Activated CD8-positive, alpha-beta T cell treated with anti-CD3 and anti-CD28 coated beads for 36 hours (primary cell): ENCODE results near the gene ACER3. TPM values are rescaled to one million over a fixed set of nuclear protein-coding genes. Genes with fewer than 3 reads are reported as not detected.

ENCODE experiments used
- ATAC-seq: fragments of 200-7000 bp; cut with Tn5 transposase; one replicate; pipeline ENCODE4 v1.10.0; 2021; ENCODE audit warnings: mild to moderate bottlenecking, moderate library complexity
- CTCF ChIA-PET: fragments of 350-600 bp; sonication (Branson Sonifier 250); formaldehyde crosslinking; loops from one replicate; lab custom pipeline; 2021; ENCODE audit warnings: antibody characterized with exemption; lab: Charles Lee
- POLR2A ChIA-PET: fragments of 350-600 bp; sonication (Branson Sonifier 250); formaldehyde crosslinking; loops from one replicate; lab custom pipeline; 2021; ENCODE audit warnings: antibody characterized with exemption; lab: Charles Lee
- DNase-seq: peaks from one replicate; pipeline ENCODE4 v3.0.0-alpha.2; 2020
- H3K27ac Mint-ChIP-seq: one replicate; pipeline ENCODE4 v1.8.0; 2021; ENCODE audit warnings: mild to moderate bottlenecking, mixed read lengths
- H3K27me3 Mint-ChIP-seq: one replicate; pipeline ENCODE4 v1.8.0; 2021; ENCODE audit warnings: mixed read lengths
- H3K36me3 Mint-ChIP-seq: one replicate; pipeline ENCODE4 v1.8.0; 2021; ENCODE audit warnings: low read depth, mixed read lengths
- H3K4me1 Mint-ChIP-seq: one replicate; pipeline ENCODE4 v1.8.0; 2021; ENCODE audit warnings: low read depth, mixed read lengths
- H3K4me3 Mint-ChIP-seq: one replicate; pipeline ENCODE4 v1.8.0; 2021; ENCODE audit warnings: mild to moderate bottlenecking, moderate library complexity, mixed read lengths
- H3K9me3 Mint-ChIP-seq: one replicate; pipeline ENCODE4 v1.8.0; 2021; ENCODE audit warnings: mixed read lengths
- intact Hi-C: fragments of 100-400 bp; cut with micrococcal nuclease; formaldehyde crosslinking; loops from one replicate; pipeline ENCODE4 v1.10.0; 2022
- total RNA-seq, 2 experiments: library from RNA; stranded (reverse); gene quantifications; one replicate each; pipeline ENCODE4 v1.2.3, GENCODE V29; 2021
- TF ChIP-seq, protein P1 (sequence below): fragments of 200-600 bp; IDR thresholded peaks from one replicate; pipeline ENCODE4 v1.8.0; 2022; ENCODE audit warnings: antibody characterized with exemption, mild to moderate bottlenecking

ACER3 gene
- total RNA-seq, 2 experiments from 2014 or later = 10.0 to 10.2 TPM

DNA sequence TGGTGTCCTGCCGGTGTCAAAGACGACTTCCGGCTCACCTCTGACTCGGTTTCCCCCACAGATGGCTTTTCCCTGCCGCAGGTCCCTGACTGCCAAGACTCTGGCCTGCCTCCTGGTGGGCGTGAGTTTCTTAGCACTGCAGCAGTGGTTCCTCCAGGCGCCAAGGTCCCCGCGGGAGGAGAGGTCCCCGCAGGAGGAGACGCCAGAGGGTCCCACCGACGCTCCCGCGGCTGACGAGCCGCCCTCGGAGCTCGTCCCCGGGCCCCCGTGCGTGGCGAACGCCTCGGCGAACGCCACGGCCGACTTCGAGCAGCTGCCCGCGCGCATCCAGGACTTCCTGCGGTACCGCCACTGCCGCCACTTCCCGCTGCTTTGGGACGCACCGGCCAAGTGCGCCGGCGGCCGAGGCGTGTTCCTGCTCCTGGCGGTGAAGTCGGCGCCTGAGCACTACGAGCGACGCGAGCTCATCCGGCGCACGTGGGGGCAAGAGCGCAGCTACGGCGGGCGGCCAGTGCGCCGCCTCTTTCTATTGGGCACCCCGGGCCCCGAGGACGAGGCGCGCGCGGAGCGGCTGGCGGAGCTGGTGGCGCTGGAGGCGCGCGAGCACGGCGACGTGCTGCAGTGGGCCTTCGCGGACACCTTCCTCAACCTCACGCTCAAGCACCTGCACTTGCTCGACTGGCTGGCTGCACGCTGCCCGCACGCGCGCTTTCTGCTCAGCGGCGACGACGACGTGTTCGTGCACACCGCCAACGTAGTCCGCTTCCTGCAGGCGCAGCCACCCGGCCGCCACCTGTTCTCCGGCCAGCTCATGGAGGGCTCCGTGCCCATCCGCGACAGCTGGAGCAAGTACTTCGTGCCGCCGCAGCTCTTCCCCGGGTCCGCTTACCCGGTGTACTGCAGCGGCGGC, 179.0 kb downstream of the ACER3 start:
- intact Hi-C loops = no loop called here
- POLR2A ChIA-PET = interaction anchor here (0.5 to 1.3 kb wide), 3 partner anchors 14 to 277 kb away, joined by 3 to 5 read pairs (median 4); no protein-coding TSS in a partner anchor
- CTCF ChIA-PET = interaction anchor here (0.8 to 2.1 kb wide), 15 partner anchors 9 to 318 kb away, joined by 3 to 16 read pairs (median 3); no protein-coding TSS in a partner anchor
- no peaks in the 10 kb centered on the region for H3K36me3 Mint-ChIP-seq
- peaks cover 46% of the 10 kb centered on the region for H3K27me3 Mint-ChIP-seq
- DNase-seq (peak; percentile 46), ATAC-seq (peak; percentile 80)
- H3K4me3 Mint-ChIP-seq = no peak overlapping the region
- H3K27ac Mint-ChIP-seq = no peak overlapping the region
- no peaks in the 10 kb centered on the region for H3K9me3 Mint-ChIP-seq
- H3K4me1 Mint-ChIP-seq = peaks cover 8% of the 10 kb centered on the region
- TF ChIP-seq, protein P1, sequence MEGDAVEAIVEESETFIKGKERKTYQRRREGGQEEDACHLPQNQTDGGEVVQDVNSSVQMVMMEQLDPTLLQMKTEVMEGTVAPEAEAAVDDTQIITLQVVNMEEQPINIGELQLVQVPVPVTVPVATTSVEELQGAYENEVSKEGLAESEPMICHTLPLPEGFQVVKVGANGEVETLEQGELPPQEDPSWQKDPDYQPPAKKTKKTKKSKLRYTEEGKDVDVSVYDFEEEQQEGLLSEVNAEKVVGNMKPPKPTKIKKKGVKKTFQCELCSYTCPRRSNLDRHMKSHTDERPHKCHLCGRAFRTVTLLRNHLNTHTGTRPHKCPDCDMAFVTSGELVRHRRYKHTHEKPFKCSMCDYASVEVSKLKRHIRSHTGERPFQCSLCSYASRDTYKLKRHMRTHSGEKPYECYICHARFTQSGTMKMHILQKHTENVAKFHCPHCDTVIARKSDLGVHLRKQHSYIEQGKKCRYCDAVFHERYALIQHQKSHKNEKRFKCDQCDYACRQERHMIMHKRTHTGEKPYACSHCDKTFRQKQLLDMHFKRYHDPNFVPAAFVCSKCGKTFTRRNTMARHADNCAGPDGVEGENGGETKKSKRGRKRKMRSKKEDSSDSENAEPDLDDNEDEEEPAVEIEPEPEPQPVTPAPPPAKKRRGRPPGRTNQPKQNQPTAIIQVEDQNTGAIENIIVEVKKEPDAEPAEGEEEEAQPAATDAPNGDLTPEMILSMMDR = peak; percentile 50

DNA sequence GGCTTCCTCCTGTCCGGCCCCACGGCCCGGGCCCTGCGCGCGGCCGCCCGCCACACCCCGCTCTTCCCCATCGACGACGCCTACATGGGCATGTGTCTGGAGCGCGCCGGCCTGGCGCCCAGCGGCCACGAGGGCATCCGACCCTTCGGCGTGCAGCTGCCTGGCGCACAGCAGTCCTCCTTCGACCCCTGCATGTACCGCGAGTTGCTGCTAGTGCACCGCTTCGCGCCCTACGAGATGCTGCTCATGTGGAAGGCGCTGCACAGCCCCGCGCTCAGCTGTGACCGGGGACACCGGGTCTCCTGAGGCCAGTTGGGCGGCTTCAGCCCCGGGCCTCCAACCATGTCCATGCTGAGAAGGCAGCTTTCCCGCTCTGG, 179.7 kb downstream of the ACER3 start:
- no peak for ATAC-seq
- Mint-ChIP-seq H3K9me3 (no peaks in the 10 kb centered on the region), H3K4me1 (peaks cover 8% of the 10 kb centered on the region), H3K27ac (no peak overlapping the region), H3K27me3 (peaks cover 48% of the 10 kb centered on the region), H3K36me3 (no peaks in the 10 kb centered on the region), H3K4me3 (no peak overlapping the region)
- TF ChIP-seq, protein P1 = no peak
- CTCF ChIA-PET = interaction anchor here (0.8 to 2.1 kb wide), 13 partner anchors 17 to 318 kb away, joined by 3 to 16 read pairs (median 3); no protein-coding TSS in a partner anchor
- no peak for DNase-seq
- POLR2A ChIA-PET = interaction anchor here (0.9 to 1.3 kb wide), 2 partner anchors 14 to 32 kb away, joined by 4 to 5 read pairs; no protein-coding TSS in a partner anchor
- intact Hi-C loops = no loop called here

DNA sequence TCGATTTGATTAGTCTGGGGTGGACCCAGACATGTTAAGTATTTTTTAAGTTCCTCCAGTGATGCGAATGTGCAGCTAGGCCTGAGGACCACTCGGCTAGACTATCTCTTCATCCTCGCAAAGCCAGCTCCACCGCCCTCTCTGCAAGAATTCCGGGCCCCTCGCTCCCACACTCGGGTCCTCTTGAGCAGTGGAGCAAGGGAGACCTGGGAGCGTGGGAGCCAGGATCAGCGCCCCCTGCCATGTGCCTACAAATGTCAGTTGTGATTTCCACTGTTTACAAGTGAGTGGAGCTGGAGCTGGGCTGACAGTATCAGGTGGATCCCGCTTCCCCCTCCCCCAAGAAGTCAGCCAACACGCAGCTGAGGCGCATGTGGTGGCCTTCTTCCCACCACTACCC, 180.2 kb downstream of the ACER3 start:
- Mint-ChIP-seq H3K4me3 (no peak overlapping the region), H3K27ac (no peak overlapping the region), H3K27me3 (peaks cover 53% of the 10 kb centered on the region), H3K9me3 (no peaks in the 10 kb centered on the region), H3K36me3 (no peaks in the 10 kb centered on the region), H3K4me1 (peaks cover 11% of the 10 kb centered on the region)
- intact Hi-C loops = no loop called here
- CTCF ChIA-PET = interaction anchor here (1.0 to 2.1 kb wide), 2 partner anchors 50 to 120 kb away, joined by 3 to 16 read pairs; no protein-coding TSS in a partner anchor
- DNase-seq (no peak), ATAC-seq (no peak)
- TF ChIP-seq, protein P1 = no peak
- POLR2A ChIA-PET = no interaction called here

DNA sequence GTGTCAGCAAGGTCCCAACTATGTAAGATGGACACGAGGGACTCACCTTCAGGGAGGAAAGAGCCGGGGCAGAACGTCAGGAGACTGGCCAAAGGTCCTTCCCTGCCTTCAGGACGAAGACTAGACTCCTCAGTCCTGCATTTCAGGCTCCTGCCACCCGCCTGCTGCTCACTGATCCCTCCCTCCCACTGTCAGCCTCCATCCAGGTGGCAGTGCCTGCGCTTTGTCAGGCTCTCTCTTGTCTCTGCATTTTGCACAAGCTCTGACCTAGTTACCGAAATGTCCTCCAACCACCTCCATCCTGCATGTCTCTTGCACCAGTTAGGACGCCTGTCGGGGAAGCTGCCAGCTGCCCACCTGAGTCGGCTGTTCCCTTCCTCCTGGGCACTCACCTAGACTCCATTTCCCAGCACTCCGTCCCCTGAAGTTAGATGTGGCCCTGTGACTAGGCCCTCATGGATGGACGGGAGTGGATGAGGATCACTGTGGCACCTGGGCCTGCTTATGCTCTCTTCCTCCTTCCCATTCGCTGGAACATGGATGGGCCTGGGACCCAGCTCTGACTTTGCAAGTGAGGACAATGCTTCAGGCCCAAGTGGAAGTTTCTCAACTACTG, 181.5 kb downstream of the ACER3 start:
- intact Hi-C loops = no loop called here
- Mint-ChIP-seq H3K4me1 (peaks cover 20% of the 10 kb centered on the region), H3K9me3 (no peaks in the 10 kb centered on the region), H3K27ac (no peak overlapping the region), H3K27me3 (peaks cover 45% of the 10 kb centered on the region), H3K4me3 (no peak overlapping the region), H3K36me3 (no peaks in the 10 kb centered on the region)
- DNase-seq = no peak
- TF ChIP-seq, protein P1 = no peak
- no peak for ATAC-seq
- ChIA-PET CTCF (no interaction called here), POLR2A (no interaction called here)
